ENCODE results near the gene MYO6. TPM values are rescaled to one million over a fixed set of nuclear protein-coding genes. Genes with fewer than 3 reads are reported as not detected.
A peak's percentile ranks its signal among the peaks of the same experiment; 100 is the strongest.

The MYO6 gene
- polyA plus RNA-seq, 1 donor (not counting 4 experiments of a cell fraction or from before 2014, with no cell fraction given), result 24.5 TPM

DNA sequence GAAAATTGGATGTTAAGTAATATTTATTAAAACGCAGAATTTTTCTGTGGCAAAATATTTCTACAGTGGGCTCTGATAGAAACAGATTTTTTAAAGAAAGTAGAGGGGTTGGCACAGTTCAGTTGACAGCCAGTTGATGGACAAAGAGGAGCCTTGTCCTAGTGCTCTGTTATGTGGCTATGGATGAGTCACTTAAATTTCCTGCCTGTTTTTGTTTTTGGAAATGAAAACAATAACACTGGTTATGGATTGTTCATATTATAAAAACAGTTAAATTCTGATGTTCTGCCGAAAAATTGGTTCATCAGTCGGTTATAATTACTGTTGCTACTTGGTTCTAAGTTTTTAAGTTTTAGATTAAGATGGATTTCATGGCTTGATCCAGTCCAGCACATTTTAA is 42.8 kb downstream of the MYO6 start:
- H3K36me3 ChIP-seq (ENCODE audit: control insufficient read depth in 2 of 2, extremely low read depth in 1 of 2, insufficient read depth in 2 of 2, low read length in 2 of 2), result no peaks in the 10 kb centered on the region
- peaks cover 6% of the 10 kb centered on the region for H3K4me1 ChIP-seq (ENCODE audit: control insufficient read depth, extremely low read depth, insufficient read depth, low read length)
- DNase-seq (ENCODE audit: low read depth, low spot score) (no peak), FAIRE-seq (peak; percentile 82)
- no peak overlapping the region for H2AFZ ChIP-seq (ENCODE audit: control insufficient read depth, low read length)
- H3K9ac ChIP-seq (ENCODE audit: control insufficient read depth, extremely low read depth, insufficient read depth, low read length), result no peak overlapping the region
- no peaks in the 10 kb centered on the region for H3K9me3 ChIP-seq (ENCODE audit: control insufficient read depth, low read depth, low read length)
- no peak for TF ChIP-seq EZH2 (IDR thresholded peaks at IDR 0.05; ENCODE audit: low read length)
- TF ChIP-seq, protein P1, sequence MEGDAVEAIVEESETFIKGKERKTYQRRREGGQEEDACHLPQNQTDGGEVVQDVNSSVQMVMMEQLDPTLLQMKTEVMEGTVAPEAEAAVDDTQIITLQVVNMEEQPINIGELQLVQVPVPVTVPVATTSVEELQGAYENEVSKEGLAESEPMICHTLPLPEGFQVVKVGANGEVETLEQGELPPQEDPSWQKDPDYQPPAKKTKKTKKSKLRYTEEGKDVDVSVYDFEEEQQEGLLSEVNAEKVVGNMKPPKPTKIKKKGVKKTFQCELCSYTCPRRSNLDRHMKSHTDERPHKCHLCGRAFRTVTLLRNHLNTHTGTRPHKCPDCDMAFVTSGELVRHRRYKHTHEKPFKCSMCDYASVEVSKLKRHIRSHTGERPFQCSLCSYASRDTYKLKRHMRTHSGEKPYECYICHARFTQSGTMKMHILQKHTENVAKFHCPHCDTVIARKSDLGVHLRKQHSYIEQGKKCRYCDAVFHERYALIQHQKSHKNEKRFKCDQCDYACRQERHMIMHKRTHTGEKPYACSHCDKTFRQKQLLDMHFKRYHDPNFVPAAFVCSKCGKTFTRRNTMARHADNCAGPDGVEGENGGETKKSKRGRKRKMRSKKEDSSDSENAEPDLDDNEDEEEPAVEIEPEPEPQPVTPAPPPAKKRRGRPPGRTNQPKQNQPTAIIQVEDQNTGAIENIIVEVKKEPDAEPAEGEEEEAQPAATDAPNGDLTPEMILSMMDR (optimal IDR thresholded peaks at IDR 0.05 in 1 of 3, IDR thresholded peaks at IDR 0.05 in 1 of 3, conservative IDR thresholded peaks at IDR 0.05 in 1 of 3; ENCODE audit: extremely low read depth in 1 of 3, insufficient read depth in 2 of 3, low read length in 3 of 3), result no peak
- H3K9me1 ChIP-seq (ENCODE audit: control insufficient read depth, extremely low read depth, insufficient read depth, low read length), result no peaks in the 10 kb centered on the region
- no peaks in the 10 kb centered on the region for H3K27me3 ChIP-seq (ENCODE audit: control insufficient read depth, extremely low read depth, insufficient read depth, low read length)
- no peaks in the 10 kb centered on the region for H4K20me1 ChIP-seq (ENCODE audit: control insufficient read depth, extremely low read depth, insufficient read depth, low read length)
- peaks cover 31% of the 10 kb centered on the region for H3K79me2 ChIP-seq (ENCODE audit: control insufficient read depth, insufficient read depth, low read length)
- no peak overlapping the region for H3K27ac ChIP-seq (ENCODE audit: control insufficient read depth, insufficient read depth, low read length)
- no peak overlapping the region for H3K4me2 ChIP-seq (ENCODE audit: control insufficient read depth, extremely low read depth, insufficient read depth, low read depth, low read length)
- dilution Hi-C loops (cut with MboI; ENCODE audit: extremely low pct_ligation_motif_present, low sequenced_read_pairs), result no loop called here
- H3K4me3 ChIP-seq (ENCODE audit: control insufficient read depth in 2 of 3, extremely low read depth in 1 of 3, insufficient read depth in 2 of 3, low read depth in 1 of 3, low read length in 3 of 3), result no peak overlapping the region

DNA sequence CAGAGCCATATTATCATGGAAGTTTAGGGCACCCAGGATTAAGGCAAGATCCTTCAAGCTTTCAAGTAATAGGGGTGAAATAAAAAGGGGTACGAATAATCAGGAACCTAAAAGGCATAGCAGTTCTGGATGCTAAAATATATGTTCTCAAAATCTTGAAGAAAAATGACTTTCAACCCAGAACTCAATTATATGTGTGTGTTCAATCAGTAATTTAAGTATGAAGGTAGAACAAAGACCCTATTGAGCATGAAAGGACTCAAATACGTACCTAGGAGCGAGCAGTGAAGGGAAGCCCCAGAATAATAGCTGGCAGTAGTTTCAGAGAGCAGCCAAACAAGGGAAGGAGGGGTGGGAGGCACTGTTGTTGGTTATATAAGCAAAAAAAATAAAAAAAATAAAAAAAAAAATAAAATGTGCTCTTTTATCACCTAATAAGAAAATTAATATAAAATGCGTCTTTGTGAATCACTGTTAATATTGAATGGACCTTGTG is 45.4 kb downstream of the MYO6 start:
- Histone ChIP-seq H3K36me3 (ENCODE audit: control insufficient read depth in 2 of 2, extremely low read depth in 1 of 2, insufficient read depth in 2 of 2, low read length in 2 of 2) (no peaks in the 10 kb centered on the region), H3K4me1 (ENCODE audit: control insufficient read depth, extremely low read depth, insufficient read depth, low read length) (peaks cover 6% of the 10 kb centered on the region), H2AFZ (ENCODE audit: control insufficient read depth, low read length) (no peak overlapping the region), H3K9ac (ENCODE audit: control insufficient read depth, extremely low read depth, insufficient read depth, low read length) (no peak overlapping the region), H3K4me2 (ENCODE audit: control insufficient read depth, extremely low read depth, insufficient read depth, low read depth, low read length) (no peak overlapping the region), H3K9me3 (ENCODE audit: control insufficient read depth, low read depth, low read length) (no peaks in the 10 kb centered on the region), H4K20me1 (ENCODE audit: control insufficient read depth, extremely low read depth, insufficient read depth, low read length) (no peaks in the 10 kb centered on the region), H3K4me3 (ENCODE audit: control insufficient read depth in 2 of 3, extremely low read depth in 1 of 3, insufficient read depth in 2 of 3, low read depth in 1 of 3, low read length in 3 of 3) (no peak overlapping the region), H3K27ac (ENCODE audit: control insufficient read depth, insufficient read depth, low read length) (no peak overlapping the region), H3K9me1 (ENCODE audit: control insufficient read depth, extremely low read depth, insufficient read depth, low read length) (no peaks in the 10 kb centered on the region), H3K27me3 (ENCODE audit: control insufficient read depth, extremely low read depth, insufficient read depth, low read length) (no peaks in the 10 kb centered on the region), H3K79me2 (ENCODE audit: control insufficient read depth, insufficient read depth, low read length) (peaks cover 26% of the 10 kb centered on the region)
- no peak for DNase-seq (ENCODE audit: low read depth, low spot score)
- dilution Hi-C loops (cut with MboI; ENCODE audit: extremely low pct_ligation_motif_present, low sequenced_read_pairs), result no loop called here
- TF ChIP-seq, protein P1 (optimal IDR thresholded peaks at IDR 0.05 in 1 of 3, IDR thresholded peaks at IDR 0.05 in 1 of 3, conservative IDR thresholded peaks at IDR 0.05 in 1 of 3; ENCODE audit: extremely low read depth in 1 of 3, insufficient read depth in 2 of 3, low read length in 3 of 3), result no peak
- TF ChIP-seq EZH2 (IDR thresholded peaks at IDR 0.05; ENCODE audit: low read length), result no peak
- FAIRE-seq, result no peak
